H1 (cell line): ENCODE data around the gene HNRNPU. TPM values are rescaled to one million over a fixed set of nuclear protein-coding genes. Genes with fewer than 3 reads are reported as not detected.

ENCODE experiments used
- CTCF ChIA-PET: fragments of 300-600 bp; sonication (Branson Sonifier 250); formaldehyde crosslinking; loops from one replicate; lab custom pipeline; 2021; ENCODE audit not compliant: partially characterized antibody; lab: Charles Lee
- POLR2A ChIA-PET: fragments of 300-600 bp; sonication (Branson Sonifier 250); formaldehyde crosslinking; loops from one replicate; lab custom pipeline; 2021; ENCODE audit warnings: inconsistent platforms; ENCODE audit not compliant: partially characterized antibody; lab: Charles Lee
- DNase-seq, 2 experiments: peaks; one replicate each; pipeline versions ENCODE4 v3.0.0 to v3.0.0-alpha.2; 2010 to 2022; ENCODE audit warnings: low spot score in 2 of 2, low read depth in 1 of 2, mixed read lengths in 1 of 2
- FAIRE-seq: peaks from 2 replicates; lab custom pipeline; 2011; peaks lifted over from hg19 to GRCh38; lab: Jason Lieb, UNC
- H2AFZ ChIP-seq: 2 replicates; pipeline ENCODE4 v1.8.1; 2012; ENCODE audit warnings: low read length, inconsistent platforms
- H2AK5ac ChIP-seq: 2 replicates; pipeline ENCODE4 v1.6.1; 2013; ENCODE audit warnings: low read depth, low read length
- H2BK120ac ChIP-seq: replicated peaks from 2 replicates; pipeline ENCODE3; 2013; ENCODE audit warnings: low read depth, low read length, inconsistent platforms
- H2BK12ac ChIP-seq: 2 replicates; pipeline ENCODE4 v1.6.1; 2013; ENCODE audit warnings: low read depth, low read length
- H2BK15ac ChIP-seq: 2 replicates; pipeline ENCODE4 v1.6.1; 2013; ENCODE audit warnings: low read length
- H2BK20ac ChIP-seq: 2 replicates; pipeline ENCODE4 v1.6.1; 2013; ENCODE audit warnings: low read length
- H2BK5ac ChIP-seq: 2 replicates; pipeline ENCODE4 v1.6.1; 2013; ENCODE audit warnings: low read depth, low read length
- H3K14ac ChIP-seq: 2 replicates; pipeline ENCODE4 v1.6.1; 2013; ENCODE audit warnings: inconsistent platforms; ENCODE audit not compliant: insufficient read length
- H3K18ac ChIP-seq: 2 replicates; pipeline ENCODE4 v1.6.1; 2013; ENCODE audit warnings: low read length; ENCODE audit errors: extremely low read depth
- H3K23ac ChIP-seq: 2 replicates; pipeline ENCODE4 v1.6.1; 2013; ENCODE audit warnings: inconsistent platforms; ENCODE audit not compliant: insufficient read length
- H3K23me2 ChIP-seq: 2 replicates; pipeline ENCODE4 v1.6.1; 2013; ENCODE audit warnings: low read depth, low read length
- H3K27ac ChIP-seq: 2 replicates; pipeline ENCODE4 v1.6.1; 2011; ENCODE audit warnings: low read depth, low read length, inconsistent platforms
- H3K27me3 ChIP-seq, 4 experiments: replicated peaks in 1 of 4; 1 replicate in 1 of 4; 2 replicates in 3 of 4; pipeline versions ENCODE4 v1.6.1 to v1.8.1; 2011 to 2013; ENCODE audit warnings: low read length in 3 of 4, mild to moderate bottlenecking in 3 of 4, inconsistent platforms in 2 of 4, mixed read lengths in 2 of 4, moderate library complexity in 1 of 4; ENCODE audit not compliant: control insufficient read depth in 3 of 4, insufficient read depth in 3 of 4; ENCODE audit errors: extremely low read depth in 1 of 4
- H3K36me3 ChIP-seq, 4 experiments: 2 replicates each; pipeline versions ENCODE4 v1.6.1 to v1.8.1; 2011 to 2013; ENCODE audit warnings: mild to moderate bottlenecking in 4 of 4, low read length in 3 of 4, moderate library complexity in 2 of 4, control low read depth in 1 of 4, inconsistent platforms in 1 of 4; ENCODE audit not compliant: insufficient read depth in 4 of 4, control insufficient read depth in 2 of 4
- H3K4ac ChIP-seq: replicated peaks from 2 replicates; pipeline ENCODE3; 2013; ENCODE audit warnings: low read length, low read depth, mixed read lengths, inconsistent platforms; ENCODE audit not compliant: insufficient read length
- H3K4me1 ChIP-seq, 4 experiments: replicated peaks in 1 of 4; 1 replicate in 1 of 4; 2 replicates in 3 of 4; pipeline versions ENCODE4 v1.6.1 to v1.8.1; 2011 to 2013; ENCODE audit warnings: low read length in 3 of 4, inconsistent platforms in 2 of 4, mixed read lengths in 1 of 4; ENCODE audit not compliant: insufficient read depth in 4 of 4, control insufficient read depth in 3 of 4
- H3K4me2 ChIP-seq, 2 experiments: 2 replicates each; pipeline versions ENCODE4 v1.6.1 to v1.8.1; 2011 to 2013; ENCODE audit warnings: low read depth in 2 of 2, low read length in 2 of 2, control low read depth in 1 of 2, inconsistent platforms in 1 of 2, mild to moderate bottlenecking in 1 of 2; ENCODE audit not compliant: insufficient read depth in 1 of 2
- H3K4me3 ChIP-seq, 4 experiments: fragments of 200-600, 300-600 bp in 1 of 4; sonication (generic), shearing (Covaris generic), sonication (Bioruptor Twin) in 1 of 4; 2 replicates each; pipeline versions ENCODE4 v1.5.1 to v1.8.1; 2011 to 2016; ENCODE audit warnings: low read length in 4 of 4, low read depth in 3 of 4, control low read depth in 2 of 4, inconsistent platforms in 2 of 4, mild to moderate bottlenecking in 2 of 4, mixed read lengths in 1 of 4, moderate library complexity in 1 of 4; ENCODE audit not compliant: insufficient read depth in 2 of 4; ENCODE audit errors: extremely low read depth in 1 of 4
- H3K56ac ChIP-seq: replicated peaks from 2 replicates; pipeline ENCODE3; 2013; ENCODE audit warnings: low read depth, mild to moderate bottlenecking, mixed read lengths, low read length, inconsistent platforms; ENCODE audit not compliant: insufficient read length
- H3K79me1 ChIP-seq: 2 replicates; pipeline ENCODE4 v1.6.1; 2013; ENCODE audit warnings: low read depth, low read length, control low read depth
- H3K79me2 ChIP-seq, 2 experiments: 2 replicates each; pipeline versions ENCODE4 v1.6.1 to v1.8.1; 2012 to 2013; ENCODE audit warnings: low read length in 2 of 2, mild to moderate bottlenecking in 2 of 2, inconsistent platforms in 1 of 2; ENCODE audit not compliant: insufficient read depth in 2 of 2, control insufficient read depth in 1 of 2
- H3K9ac ChIP-seq, 4 experiments: replicated peaks in 1 of 4; 1 replicate in 1 of 4; 2 replicates in 3 of 4; pipeline versions ENCODE4 v1.6.1 to v1.8.1; 2011 to 2013; ENCODE audit warnings: low read depth in 3 of 4, low read length in 3 of 4, control low read depth in 2 of 4, mild to moderate bottlenecking in 2 of 4, moderate library complexity in 2 of 4, inconsistent platforms in 1 of 4; ENCODE audit errors: extremely low read depth in 1 of 4
- H3K9me3 ChIP-seq, 2 experiments: 2 replicates each; pipeline versions ENCODE4 v1.6.1 to v1.8.1; 2012 to 2013; ENCODE audit warnings: mild to moderate bottlenecking in 2 of 2, moderate library complexity in 2 of 2, control low read depth in 1 of 2, inconsistent platforms in 1 of 2, low read depth in 1 of 2, low read length in 1 of 2, mixed read lengths in 1 of 2; ENCODE audit not compliant: insufficient read depth in 2 of 2
- H4K20me1 ChIP-seq, 2 experiments: replicated peaks in 1 of 2; 2 replicates each; pipeline versions ENCODE3 to v1.8.1; 2011 to 2013; ENCODE audit warnings: inconsistent platforms in 2 of 2, low read length in 2 of 2, mild to moderate bottlenecking in 1 of 2; ENCODE audit not compliant: insufficient read depth in 2 of 2, control insufficient read depth in 1 of 2
- H4K5ac ChIP-seq: 2 replicates; pipeline ENCODE4 v1.6.1; 2013; ENCODE audit warnings: low read length, low read depth, mixed read lengths, inconsistent platforms; ENCODE audit not compliant: insufficient read length
- H4K8ac ChIP-seq: 2 replicates; pipeline ENCODE4 v1.8.0; 2013; ENCODE audit warnings: mild to moderate bottlenecking, moderate library complexity, low read length, inconsistent platforms; ENCODE audit not compliant: insufficient read depth; ENCODE audit errors: extremely low read depth
- H4K91ac ChIP-seq: replicated peaks from 2 replicates; pipeline ENCODE3; 2013; ENCODE audit warnings: low read length, mixed read lengths, inconsistent platforms; ENCODE audit not compliant: insufficient read length
- ASH2L ChIP-seq: fragments of 200-600, 300-600 bp; sonication (generic); IDR thresholded peaks from one replicate; pipeline ENCODE4 v1.7.1; 2017; ENCODE audit warnings: low read length
- NANOG ChIP-seq: IDR thresholded peaks from 2 replicates; pipeline ENCODE4 v1.6.1; 2011; ENCODE audit warnings: low read length, low read depth, mild to moderate bottlenecking, inconsistent platforms; ENCODE audit not compliant: insufficient read depth, poor library complexity, severe bottlenecking
- NRF1 ChIP-seq: IDR thresholded peaks from 2 replicates; pipeline ENCODE4 v1.6.1; 2011; ENCODE audit warnings: mild to moderate bottlenecking, low read depth, low read length, improper control_type of control experiment
- SIN3A ChIP-seq, 2 experiments: IDR thresholded peaks in 1 of 2; conservative IDR thresholded peaks in 1 of 2; 2 replicates each; pipeline ENCODE4 v1.6.1; 2011 to 2012; ENCODE audit warnings: low read length in 2 of 2, improper control_type of control experiment in 1 of 2, low read depth in 1 of 2, mild to moderate bottlenecking in 1 of 2
- WGBS, 2 experiments: shearing (Covaris generic) in 1 of 2; methylation state at CpG; one replicate each; pipeline versions ENCODE4 v1.1.6 to v1.1.7; 2013 to 2015; ENCODE audit warnings: low lambda C conversion rate in 2 of 2, mixed read lengths in 2 of 2, inconsistent platforms in 1 of 2, low coverage in 1 of 2, missing lambda C conversion rate in 1 of 2; ENCODE audit not compliant: insufficient replicate concordance in 2 of 2, insufficient coverage in 1 of 2, insufficient read length in 1 of 2; ENCODE audit errors: extremely low coverage in 1 of 2, missing lambda C conversion rate in 1 of 2; 5-methylcytosine and 5-hydroxymethylcytosine counted together
- polyA plus RNA-seq, 7 experiments: library from polyadenylated mRNA; depleted of rRNA in 3 of 7; stranded (reverse) in 5 of 7; unstranded in 2 of 7; fragments of >200 nt in 5 of 7; fragments of 200-250 nt in 2 of 7; gene quantifications; 1 replicate in 5 of 7; 2 replicates in 1 of 7; 4 replicates in 1 of 7; pipeline versions ENCODE4 v1.2.1 to v1.2.3, GENCODE V29; 2011 to 2013; ENCODE audit warnings: missing spikeins in 2 of 7, mixed read lengths in 2 of 7
- total RNA-seq: library from RNA; stranded (reverse); fragmentation: NEBNext Ultra II Directional; extraction: Animal tissue kit (Norgen Biotek cat#: 25700); gene quantifications from 2 replicates; pipeline ENCODE4 v1.2.1, GENCODE V29; 2021

The HNRNPU gene
- total and polyA plus RNA-seq, 2 of the 8 experiments (the other 6 are each of a cell fraction or from before 2014, with no cell fraction given) = 95.6 to 606 TPM

DNA sequence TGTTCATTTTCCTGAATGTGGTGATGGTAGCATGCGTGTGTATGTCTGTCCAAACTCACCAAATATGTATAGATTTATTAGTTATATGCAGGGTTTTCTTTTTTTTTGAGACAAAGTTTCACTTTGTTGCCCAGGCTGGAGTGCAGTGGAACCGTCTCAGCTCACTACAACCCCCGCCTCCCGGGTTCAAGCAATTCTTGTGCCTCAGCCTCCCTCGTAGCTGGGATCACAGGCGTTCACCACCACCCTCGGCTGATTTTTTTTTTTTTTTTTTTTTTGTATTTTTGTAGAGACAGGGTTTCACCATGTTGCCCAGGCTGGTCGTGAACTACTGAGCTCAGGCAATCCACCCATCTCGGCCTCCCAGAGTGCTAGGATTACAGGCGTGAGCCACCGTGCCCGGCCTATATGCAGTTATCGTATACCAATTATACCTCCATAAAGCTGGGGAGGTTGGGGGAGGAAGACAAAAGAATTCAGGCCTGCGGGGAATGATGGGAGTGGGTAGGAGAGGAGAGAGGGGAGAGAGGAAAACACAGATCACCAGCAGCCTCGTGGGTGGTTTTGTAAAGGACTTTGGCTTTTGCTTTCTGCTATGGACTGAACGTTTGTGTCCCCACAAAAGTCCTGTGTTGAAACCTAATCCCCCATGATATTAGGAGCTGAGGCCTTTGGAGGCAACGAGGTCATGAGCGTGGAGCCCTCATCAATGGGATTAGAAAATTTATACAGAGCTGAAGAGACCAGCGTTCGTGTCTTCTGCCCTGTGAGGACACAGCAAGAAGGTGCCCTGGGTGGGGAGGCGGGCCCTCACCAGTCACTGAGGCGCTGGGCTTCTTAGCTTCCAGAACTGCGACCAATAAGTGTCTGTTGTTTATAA lies 4.4 kb upstream of the HNRNPU start:
- Histone ChIP-seq H3K79me1 (no peaks in the 10 kb centered on the region), H3K27me3 (no peaks in the 10 kb centered on the region), H3K56ac (no peak overlapping the region), H3K79me2 (peaks cover 5 to 11% of the 10 kb centered on the region in 2 experiments; a peak in 3 of 4 replicates), H2AFZ (peak overlapping the region; percentile 65; the same call in 1 of the 2 replicates), H2AK5ac (no peak overlapping the region), H3K9me3 (no peaks in the 10 kb centered on the region), H3K9ac (no peak overlapping the region), H3K27ac (no peak overlapping the region), H3K18ac (no peak overlapping the region), H4K91ac (no peak overlapping the region), H3K36me3 (no peaks in the 10 kb centered on the region; a peak in 1 of 8 replicates), H3K4me3 (no peak overlapping the region), H2BK20ac (no peak overlapping the region), H3K23me2 (peaks cover 3% of the 10 kb centered on the region; the same call in 1 of the 2 replicates), H2BK5ac (no peak overlapping the region), H3K23ac (no peak overlapping the region), H4K5ac (no peak overlapping the region), H3K4me2 (no peak overlapping the region), H2BK120ac (no peak overlapping the region), H3K4me1 (peaks cover 0 to 3% (median 1%) of the 10 kb centered on the region in 4 experiments; a peak in 3 of 7 replicates), H2BK15ac (no peak overlapping the region), H2BK12ac (no peak overlapping the region), H4K20me1 (peaks cover 1 to 2% of the 10 kb centered on the region in 2 experiments), H3K14ac (no peak overlapping the region), H4K8ac (no peak overlapping the region), H3K4ac (no peak overlapping the region)
- no peak for DNase-seq
- CTCF ChIA-PET = interaction anchor here (0.5 to 1.4 kb wide), 7 partner anchors 8 to 174 kb away, joined by 3 to 5 read pairs (median 3); a partner anchor contains a TSS
- TF ChIP-seq ASH2L (no peak), SIN3A (conservative IDR thresholded peaks at IDR 0.05 in 1 of 2, IDR thresholded peaks at IDR 0.05 in 1 of 2; ENCODE audit: low read depth in 1 of 2, low read length in 2 of 2) (no peak), NRF1 (no peak), NANOG (no peak)
- POLR2A ChIA-PET = interaction anchor here (0.6 to 29.6 kb wide), 3 partner anchors 18 to 422 kb away, joined by 3 to 677 read pairs (median 324); partner anchors contain the start of gene COX20
- FAIRE-seq = no peak
- 87% methylated on average over 20 of the region's 23 CpGs; no CpG with 5 or more reads in 1 of the 2 experiments for WGBS, 2 experiments
